Stromal cell of bone marrow (primary cell): ENCODE data around the gene MCAM.

Experiments
- DNase-seq: peaks from one replicate; pipeline ENCODE4 v3.0.0-alpha.2; 2012; ENCODE audit warnings: low read depth

MCAM gene

DNA sequence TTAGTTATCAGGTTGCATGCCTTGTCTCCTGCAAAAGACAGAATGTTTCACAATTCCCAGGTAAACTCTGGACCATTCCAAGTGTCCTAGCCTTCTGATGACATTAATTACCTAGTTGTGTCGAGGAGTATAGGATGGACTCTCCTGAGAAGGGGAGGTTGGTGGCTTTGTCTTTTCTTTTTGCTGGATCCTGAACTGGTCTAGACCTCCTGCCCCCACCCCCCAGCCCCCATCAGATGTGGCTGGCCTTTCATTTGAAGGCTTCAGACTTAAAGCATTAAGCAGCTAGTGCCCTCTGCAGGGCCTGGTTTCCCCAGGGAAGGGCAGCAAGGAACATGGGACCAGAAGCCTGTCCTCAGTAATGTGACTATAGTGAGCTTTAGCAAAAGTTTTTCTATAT, 9.7 kb downstream of the MCAM start:
- no peak for DNase-seq

DNA sequence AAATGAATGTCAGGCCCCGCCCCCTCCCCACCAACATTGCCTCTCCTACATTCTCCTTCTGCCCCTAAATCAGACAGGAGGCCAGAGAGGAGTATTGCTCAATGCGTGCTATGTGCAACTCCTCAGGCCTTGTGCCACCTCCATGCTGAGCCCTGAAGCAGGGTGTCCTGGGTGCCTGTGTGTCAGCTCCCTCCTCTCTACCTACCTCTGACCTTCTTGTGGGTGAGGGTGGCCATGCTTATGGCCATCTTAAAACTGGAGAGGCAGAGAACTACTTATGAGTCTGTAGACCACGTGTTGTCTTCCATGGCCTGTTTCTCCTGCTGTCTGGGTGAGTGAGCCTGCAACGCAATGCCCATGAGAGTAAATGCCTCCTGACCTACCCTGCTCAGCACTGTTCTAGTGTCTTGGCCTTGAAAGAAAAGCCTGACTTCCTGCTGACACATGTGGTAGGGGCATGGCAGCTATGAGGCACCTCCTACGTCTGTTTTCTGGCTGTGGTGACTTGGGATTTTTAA, 10.5 kb downstream of the MCAM start:
- peak; percentile 86 for DNase-seq

DNA sequence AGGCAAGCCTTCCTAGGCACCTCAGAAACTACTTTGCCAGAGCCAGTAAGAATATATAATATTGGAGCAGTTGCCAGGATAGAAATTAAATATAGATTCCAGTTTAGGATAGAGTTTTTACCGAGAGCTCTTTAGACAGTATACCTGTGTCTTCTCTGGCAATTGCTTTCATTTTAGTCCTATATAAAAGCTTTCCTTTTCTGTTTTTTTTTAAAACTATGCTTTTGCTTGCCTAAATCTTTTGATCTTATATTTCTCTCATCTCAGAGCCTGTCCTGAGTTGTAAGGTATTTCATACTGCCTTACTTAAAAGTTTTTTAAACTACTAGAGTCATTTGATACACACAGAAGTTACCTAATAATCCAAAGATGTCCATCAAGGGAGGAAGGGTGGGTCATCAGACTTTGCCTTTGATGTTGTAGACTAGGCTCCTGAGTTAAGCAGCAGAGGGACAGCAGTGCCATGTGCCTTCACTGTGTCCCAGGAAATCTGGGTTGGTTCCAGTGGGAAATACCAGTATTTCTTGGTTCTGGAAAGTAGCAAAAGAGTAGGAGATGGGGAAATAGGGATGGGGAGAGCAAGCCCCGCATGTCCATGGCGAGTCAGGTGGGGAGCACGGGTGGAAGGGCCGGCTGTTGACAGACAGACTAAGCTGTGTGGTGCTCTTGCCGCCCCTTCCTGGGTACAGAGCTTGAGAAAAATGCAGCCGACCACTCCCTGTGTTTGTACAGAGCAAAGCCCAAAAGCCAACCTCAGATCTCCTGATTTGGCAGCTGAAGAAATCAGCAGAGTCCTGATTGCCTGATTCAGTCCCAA, 11.2 kb downstream of the MCAM start:
- no peak for DNase-seq

DNA sequence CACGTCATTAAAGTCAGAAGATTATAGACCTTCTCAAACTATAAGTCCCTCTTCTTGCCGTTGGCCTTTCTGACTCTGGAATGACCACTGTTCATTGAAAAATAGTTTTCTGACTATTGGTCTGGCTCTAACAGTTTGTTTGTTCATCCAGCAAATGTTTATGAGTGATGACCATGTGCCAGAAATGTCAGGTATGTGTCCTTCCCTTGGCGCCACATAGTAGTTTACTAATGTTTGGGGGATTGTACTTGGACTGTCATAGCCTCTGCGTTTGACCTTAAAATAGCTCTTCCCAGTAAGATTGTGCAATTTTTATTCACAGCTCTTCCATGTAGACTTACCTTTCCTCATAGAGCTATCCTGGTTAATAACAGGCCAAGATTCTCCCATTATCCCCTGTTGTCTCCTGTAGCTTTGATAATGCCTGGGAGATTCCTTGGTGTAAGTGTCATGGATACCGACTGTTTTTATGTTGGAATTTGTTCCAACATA, 13.7 kb downstream of the MCAM start:
- no peak for DNase-seq

DNA sequence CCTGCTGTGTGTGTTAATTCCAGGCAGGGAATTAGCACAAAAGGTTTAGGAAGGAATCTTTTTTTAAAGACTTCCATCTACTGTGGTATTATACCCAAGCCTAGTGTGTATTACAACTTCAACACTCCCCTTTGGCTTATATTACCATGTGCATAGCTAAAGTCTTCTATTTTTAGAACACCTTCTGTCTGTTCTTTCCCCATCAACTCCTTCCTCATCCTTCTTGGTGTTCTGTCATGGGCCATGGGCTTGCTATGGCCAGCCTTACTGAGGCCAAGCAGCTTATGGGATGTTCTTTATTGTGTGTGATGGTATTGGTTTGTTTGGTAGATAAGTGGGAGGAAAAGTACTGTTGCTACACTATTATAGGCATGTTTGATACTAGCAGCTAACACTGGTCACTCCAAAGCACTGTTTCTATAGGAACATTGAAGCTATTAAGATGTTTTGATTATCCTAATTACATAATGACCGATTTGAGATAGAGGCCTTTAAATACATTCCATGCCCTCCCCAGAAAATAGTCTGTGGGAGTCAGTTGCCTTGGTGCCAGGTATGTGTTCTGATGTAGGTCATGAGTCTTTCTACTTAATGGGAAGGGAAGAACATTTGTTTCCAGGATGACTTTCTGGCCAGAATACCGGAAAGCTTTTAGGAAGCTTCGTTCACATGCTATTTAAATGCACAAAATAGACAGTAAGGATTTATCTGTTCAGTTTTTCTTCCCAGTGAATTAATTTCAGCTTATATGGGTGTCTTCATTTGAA, 16.5 kb downstream of the MCAM start:
- no peak for DNase-seq

DNA sequence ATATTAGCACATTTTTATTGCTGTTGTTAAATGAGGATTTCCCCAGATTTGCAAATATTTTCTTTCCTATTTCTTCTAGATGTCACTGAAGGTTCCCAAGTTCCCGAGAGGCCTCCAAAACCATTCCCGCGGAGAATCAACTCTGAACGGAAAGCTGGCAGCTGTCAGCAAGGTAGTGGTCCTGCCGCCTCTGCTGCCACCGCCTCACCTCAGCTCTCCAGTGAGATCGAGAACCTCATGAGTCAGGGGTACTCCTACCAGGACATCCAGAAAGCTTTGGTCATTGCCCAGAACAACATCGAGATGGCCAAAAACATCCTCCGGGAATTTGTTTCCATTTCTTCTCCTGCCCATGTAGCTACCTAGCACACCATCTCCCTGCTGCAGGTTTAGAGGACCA, 17.5 kb downstream of the MCAM start:
- no peak for DNase-seq

DNA sequence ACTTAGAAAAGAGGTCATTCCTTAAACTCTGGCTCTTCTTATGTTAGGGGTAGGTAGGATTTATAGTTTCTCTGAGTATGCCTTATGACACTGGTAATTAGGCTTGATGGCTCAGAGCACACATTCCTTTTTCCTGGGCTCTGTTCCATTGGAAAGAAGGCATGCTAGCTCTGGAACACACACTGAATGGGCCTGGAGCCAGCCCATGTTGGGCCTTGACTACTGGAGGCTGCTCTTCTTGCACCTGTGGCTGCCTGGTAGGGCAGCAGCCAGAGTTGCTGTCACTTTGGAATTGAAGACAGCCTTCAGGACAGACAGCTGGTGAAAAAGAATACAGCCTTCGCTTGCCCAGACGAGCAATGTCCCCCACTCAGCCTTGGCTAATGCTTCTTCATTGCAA, 18.2 kb downstream of the MCAM start:
- DNase-seq: no peak

DNA sequence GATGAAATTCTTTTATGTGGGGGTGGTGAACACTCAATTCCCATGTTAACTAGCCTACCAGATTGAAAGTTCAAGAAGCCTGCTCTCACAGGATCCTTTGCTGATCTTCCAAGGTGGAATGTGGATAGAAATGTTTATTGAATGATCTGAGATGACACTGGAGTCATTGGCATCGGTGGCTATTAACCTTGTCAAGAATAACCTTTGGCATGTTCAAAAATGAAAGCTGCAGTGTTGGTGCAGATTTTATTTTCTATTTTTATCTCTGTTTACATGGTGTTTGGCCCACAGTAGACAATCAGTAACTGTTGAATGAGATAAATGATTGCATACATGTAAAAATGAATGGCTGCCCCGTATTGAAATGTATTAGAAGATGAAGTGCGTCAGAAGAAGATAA, 19.0 kb downstream of the MCAM start:
- no peak for DNase-seq

DNA sequence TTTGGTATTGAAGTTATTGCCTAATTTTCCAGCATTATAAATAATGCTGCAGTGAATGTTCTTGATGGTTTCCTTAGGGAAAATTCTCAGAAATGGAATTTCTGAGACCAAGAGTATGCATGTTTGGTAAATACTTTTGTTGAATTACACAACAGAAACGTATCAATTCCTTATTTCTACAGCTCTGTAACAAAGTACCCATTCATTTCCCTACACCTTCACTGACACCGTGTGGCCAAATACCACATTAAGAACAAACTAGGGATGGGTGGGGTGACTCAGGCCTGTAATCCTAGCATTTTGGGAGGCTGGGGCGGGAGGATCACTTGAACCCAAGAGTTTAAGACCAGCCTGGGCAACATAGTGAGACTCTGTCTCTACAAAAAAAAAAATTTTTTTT, 21.8 kb downstream of the MCAM start:
- DNase-seq: no peak

DNA sequence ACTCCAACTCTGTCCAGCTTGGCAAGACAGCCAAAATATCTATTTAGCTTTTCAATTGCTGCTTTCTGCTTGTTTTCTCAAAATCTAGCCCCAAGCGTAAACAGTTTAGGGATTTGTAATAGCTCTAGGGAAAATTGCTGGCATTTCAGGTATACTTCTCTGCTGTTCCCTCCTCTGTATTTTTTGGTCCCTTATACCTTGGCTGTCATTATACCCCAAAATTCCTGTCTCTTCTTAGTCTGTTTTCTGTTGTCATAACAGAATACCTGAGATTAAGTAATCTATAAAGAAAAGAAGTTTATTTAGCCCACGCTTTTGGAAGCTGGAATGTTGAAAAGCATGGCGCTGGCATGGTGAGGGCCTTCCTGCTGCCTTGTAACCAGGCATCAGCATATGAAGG, 23.5 kb downstream of the MCAM start:
- DNase-seq: no peak

DNA sequence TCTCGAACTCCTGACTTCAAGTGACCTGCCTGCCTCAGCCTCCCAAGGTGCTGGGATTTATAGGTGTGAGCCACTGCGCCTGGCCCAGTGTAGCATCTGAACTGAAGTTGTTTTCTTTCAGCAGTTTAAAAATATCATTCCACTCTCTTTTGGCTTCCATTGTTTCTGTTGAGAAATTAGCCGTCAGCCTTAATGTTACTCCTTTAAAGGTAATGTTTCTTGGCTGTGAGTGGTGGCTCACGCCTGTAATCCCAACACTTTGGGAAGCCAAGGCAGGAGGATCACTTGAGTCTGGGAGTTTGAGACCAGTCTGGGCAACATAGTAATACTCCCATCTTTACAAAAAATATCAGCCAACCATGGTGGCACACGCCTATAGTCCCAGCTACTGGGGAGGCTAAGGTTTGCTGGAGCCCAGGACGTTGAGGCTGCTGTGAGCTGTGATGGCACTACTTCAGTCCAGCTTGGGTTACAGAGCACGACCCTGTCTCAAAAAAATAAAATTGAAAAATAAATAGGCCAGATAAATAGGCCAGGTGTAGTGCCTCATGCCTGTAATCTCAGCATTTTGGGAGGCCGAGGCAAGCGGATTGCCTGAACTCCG, 25.9 kb downstream of the MCAM start:
- DNase-seq: no peak

DNA sequence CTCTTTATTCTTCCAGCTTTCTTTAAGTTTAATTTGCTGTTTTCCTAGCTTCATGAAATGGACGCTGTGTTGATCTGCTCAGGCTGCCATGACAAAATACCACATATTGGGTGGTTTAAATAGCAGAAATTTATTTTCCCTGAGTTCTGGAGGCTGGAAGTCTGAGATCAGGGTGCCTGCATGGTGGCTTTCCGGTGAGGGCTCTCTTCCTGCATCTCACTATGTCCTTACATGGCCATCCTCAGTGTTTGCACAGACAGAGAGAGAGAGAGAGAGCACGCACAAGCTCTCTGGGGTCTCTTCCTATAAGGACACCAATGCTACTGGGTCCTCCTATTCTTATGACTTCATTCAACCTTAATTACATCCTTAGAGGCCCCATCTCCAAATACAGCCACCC, 28.7 kb downstream of the MCAM start:
- no peak for DNase-seq

DNA sequence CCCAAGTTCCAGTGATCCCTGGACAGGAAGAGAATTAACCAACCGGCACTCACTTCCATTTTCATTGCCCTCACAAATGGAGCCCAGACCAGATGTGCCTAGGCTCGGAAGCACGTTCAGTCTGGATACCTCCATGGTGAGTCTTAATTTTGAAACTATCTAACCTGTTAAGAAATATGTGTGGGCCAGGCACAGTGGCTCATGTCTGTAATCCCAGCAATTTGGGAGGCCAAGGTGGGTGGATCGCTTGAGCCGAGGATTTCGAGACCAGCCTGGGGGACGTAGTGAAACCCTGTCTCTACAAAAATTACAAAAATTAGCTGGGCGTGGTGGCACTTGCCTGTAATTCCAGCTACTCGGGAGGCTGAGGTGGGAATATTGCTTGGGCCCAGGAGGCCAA, 31.5 kb downstream of the MCAM start:
- DNase-seq: no peak

DNA sequence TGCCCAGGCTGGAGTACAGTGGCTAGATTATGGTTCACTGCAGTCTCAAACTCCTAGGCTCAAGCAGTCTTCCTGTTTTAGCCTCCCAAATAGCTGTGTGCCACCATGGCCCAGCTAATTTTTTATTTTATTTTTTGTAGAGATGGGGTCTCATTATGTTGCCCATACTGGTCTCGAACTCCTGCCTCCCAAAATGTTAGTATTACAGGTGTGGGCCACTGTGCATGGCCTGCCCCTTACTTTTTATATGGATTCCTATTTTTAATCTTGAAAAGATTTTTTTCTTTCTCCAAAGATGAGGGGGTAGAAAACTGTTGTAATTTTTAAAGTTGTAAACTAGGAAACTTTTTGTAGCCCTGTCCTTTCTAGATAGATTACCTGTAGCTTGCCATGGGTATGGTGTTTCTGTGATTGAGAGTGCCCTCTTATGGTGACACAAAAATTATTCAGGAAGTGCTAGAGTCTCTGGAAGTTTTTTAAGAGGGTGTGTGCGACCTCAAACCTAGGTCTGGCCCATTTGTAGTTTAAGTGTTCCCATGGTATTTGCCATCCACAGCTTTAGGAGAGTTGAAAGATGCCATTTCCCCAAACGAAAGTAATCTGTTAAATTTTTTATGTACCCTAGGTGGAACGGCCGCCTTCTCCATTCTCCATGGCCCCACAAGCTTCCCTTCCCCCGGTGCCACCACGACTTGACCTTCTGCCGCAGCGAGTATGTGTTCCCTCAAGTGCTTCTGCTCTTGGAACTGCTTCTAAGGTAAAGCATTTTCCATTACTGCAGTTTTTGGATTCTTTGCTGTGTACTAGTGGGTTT, 32.4 kb downstream of the MCAM start:
- DNase-seq: no peak

DNA sequence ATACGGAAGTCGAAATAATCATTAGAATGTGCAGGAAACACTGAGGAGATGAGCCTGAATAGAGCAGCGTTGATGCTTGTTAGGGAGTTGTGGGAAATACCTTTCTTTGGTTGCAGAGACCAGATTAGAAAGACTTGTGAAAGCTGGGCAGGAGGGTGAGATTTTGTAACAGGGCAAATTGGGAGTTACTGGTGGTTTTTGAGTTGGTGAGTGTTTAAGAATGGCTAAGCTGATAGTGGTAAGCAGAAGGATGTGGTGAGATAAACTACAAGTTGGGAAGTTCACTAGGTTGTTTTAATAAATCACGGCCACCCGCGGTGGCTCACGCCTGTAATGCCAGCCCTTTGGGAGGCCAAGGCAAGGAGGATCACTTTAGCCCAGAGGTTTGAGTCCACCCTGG, 34.4 kb downstream of the MCAM start:
- no peak for DNase-seq

DNA sequence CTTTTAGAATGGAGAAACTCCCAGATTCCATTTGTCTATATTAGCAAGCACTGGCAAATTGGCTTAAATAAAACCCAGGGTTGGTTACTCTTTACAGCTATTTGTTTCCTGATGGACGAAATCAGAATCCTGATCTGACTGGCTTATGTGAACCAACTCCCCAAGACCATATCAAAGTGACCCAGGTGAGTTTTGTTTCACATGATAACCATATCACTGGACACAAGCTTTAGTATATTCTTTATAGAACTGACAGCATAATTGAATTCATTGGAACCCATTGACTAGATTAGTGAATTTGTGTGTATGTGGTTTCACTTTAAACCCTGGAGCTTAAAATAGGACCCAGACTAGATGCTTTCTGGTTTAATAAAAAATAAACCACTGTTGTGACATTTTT, 39.3 kb downstream of the MCAM start:
- DNase-seq: no peak

DNA sequence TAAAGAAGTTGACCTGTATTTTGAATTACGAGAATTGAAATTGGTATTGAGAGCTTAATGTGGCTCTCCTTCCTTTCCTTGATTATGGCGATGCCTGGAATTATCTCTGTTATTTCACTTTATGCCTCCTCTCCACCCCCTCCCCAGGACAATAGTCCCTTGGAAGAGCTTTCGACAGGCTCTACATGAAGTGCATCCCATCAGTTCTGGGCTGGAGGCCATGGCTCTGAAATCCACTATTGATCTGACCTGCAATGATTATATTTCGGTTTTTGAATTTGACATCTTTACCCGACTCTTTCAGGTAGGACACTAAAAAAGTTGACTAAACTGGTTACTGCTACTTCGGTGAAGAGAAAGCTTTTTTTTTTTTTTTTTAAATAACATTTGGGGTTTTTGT, 43.2 kb downstream of the MCAM start:
- DNase-seq: no peak

DNA sequence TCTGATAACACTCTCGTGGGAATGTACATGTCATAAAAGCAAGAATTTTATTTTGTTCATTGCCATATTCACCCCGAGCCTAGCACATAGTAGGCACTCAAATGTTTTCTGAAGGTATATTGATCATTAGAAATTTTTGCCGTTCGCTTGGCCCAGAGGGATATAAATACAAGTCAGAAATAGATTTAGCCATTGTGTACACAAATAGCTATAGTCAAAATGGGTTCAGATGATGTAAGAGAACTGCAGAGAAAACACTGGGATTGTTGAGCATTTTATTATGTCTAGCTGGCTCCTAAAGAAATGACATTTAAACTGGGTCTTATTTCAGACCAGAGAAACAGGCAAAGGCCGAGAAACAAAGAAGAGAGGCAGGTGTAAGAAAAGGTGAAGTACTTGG, 49.3 kb downstream of the MCAM start:
- no peak for DNase-seq

DNA sequence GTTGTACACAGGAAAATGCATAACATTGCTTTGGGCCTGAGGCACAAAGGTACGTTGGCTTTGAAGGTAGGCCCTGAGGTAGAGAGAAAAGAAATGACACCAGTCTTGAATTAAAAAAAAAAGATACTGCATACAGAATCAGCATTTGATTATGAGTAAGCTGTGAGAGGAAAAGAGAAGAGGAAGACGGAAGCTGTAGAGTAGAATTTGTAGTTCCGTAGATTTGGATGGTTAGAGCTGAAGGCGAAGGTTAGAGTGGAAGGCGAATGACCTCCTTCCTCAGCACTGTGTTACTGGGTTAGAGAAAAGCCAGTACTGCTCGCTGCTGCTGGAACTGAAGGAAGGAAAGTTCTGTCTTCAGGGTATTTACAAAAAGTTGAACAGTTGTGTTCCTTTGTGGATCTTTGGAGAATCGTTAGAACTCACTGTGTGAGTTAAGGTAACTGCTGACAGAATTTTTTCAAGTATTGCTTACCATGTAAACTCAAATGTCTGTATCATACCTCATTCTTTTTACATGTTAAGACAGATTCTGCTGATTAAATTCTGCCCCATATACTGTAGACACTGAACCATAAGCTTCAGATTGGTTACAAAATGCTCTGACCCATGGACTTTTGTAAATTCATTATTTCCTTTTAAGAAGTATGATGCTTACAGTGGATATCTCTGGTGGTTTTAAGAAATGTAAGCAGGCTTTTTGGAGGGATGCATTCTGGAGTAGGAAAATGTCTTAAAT, 50.2 kb downstream of the MCAM start:
- DNase-seq: no peak

DNA sequence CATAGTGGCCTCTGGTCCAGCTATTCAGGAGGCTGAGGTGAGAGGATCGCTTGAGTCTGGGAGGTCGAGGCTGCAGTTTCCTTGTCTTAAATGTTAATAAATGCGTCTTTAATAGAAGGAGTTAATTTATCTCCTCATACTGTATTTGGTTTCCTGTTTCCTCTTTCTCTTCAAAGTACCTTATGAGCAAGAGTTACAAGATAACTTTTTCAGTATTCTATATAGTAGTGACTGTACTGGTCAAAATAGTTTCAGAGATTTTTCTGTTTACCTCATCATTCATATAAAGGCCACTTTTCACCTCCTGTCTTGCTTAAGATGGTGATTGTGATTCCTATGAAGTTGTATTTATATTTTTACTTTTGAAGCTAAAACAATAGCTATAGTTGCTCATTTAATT, 50.9 kb downstream of the MCAM start:
- no peak for DNase-seq

DNA sequence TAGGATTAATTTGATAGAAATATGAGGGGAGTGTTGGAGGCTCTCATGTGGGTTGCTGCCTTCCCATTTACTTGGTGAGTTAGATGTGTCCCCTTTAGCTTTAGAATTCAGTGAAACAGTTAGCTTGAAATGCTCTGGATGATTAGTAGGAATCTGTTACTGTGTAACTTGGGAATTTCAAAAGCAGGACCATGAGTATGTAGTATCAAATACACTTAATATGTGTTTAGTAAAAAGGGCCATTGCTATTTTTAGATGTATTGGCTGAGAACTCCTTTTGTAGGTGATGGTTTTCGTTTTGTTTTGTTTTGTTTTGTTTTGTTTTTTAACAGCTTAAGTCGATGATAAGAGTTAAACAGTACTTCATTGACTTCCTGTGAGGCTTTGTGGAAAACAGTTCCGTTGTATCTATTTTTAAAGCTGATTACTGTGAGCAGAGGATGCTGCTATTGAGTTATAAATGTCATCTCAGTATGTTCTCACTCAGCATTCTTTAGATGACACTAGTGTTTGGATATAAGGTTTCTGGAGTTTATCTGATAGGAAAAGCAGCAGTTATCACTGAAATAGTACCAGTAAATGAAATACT, 53.5 kb downstream of the MCAM start:
- no peak for DNase-seq
